Psoas muscle (tissue), 8 donors: ENCODE data around the gene CACNA1B. TPM values are rescaled to one million over a fixed set of nuclear protein-coding genes. Genes with fewer than 3 reads are reported as not detected.

Experiments used
- ATAC-seq, 4 donors: fragments of 200-7000 bp; cut with Tn5 transposase; one replicate each; pipeline ENCODE4 v1.9.1; 2020; ENCODE audit warnings: moderate library complexity in 3 of 4, mild to moderate bottlenecking in 2 of 4
- DNase-seq, 2 donors: peaks; one replicate each; pipeline ENCODE4 v3.0.0-alpha.2; 2020
- H3K27ac ChIP-seq: fragments of 200-600 bp; one replicate; pipeline ENCODE4 v1.8.0; 2022
- H3K27me3 ChIP-seq, 3 donors: fragments of 200-600 bp in 1 of 3; one replicate each; pipeline versions ENCODE4 v1.6.1 to v1.8.0; 2013 to 2022; ENCODE audit warnings: low read length in 2 of 3, mild to moderate bottlenecking in 2 of 3, moderate library complexity in 1 of 3; ENCODE audit not compliant: insufficient read depth in 3 of 3
- H3K36me3 ChIP-seq, 2 donors: fragments of 200-600 bp in 1 of 2; one replicate each; pipeline versions ENCODE4 v1.6.1 to v1.8.0; 2013 to 2022; ENCODE audit warnings: low read depth in 1 of 2, mild to moderate bottlenecking in 1 of 2, moderate library complexity in 1 of 2; ENCODE audit not compliant: insufficient read depth in 1 of 2
- H3K4me1 ChIP-seq: fragments of 200-600 bp; one replicate; pipeline ENCODE4 v1.8.0; 2022
- H3K4me3 ChIP-seq: fragments of 200-600 bp; one replicate; pipeline ENCODE4 v1.8.0; 2022; ENCODE audit warnings: mild to moderate bottlenecking
- H3K9me3 ChIP-seq: fragments of 200-600 bp; one replicate; pipeline ENCODE4 v1.8.0; 2022
- CTCF ChIP-seq: fragments of 200-600 bp; IDR thresholded peaks from one replicate; pipeline ENCODE4 v1.8.0; 2022; ENCODE audit warnings: antibody characterized with exemption
- WGBS, 3 donors: extraction: QIAGEN DNeasy Blood & Tissue Kit; methylation state at CpG; one replicate each; pipeline versions ENCODE4 v1.1.6 to v1.1.7; 2013; 5-methylcytosine and 5-hydroxymethylcytosine counted together
- intact Hi-C, 2 donors: fragments of 100-400 bp; cut with DNase I; formaldehyde crosslinking; loops; one replicate each; pipeline versions ENCODE4 v1.11.0 to v1.14.2; 2022
- polyA plus RNA-seq, 3 donors: library from polyadenylated mRNA; stranded (reverse); fragments of 200-250 nt; gene quantifications; one replicate each; pipeline ENCODE4 v1.2.3, GENCODE V29; 2013
- total RNA-seq, 4 donors: library from RNA; stranded (reverse); fragmentation: NEBNext Ultra II Directional in 2 of 4; extraction: Animal tissue kit (Norgen Biotek cat#: 25700) in 2 of 4; gene quantifications; one replicate each; pipeline versions ENCODE4 v1.2.1 to v1.2.4, GENCODE V29; 2021 to 2023
- donor health status: healthy with polysubstance abuse.
- donor health status: DM: no; HTN: no; CAD: no; lungs with moderate emphysema.
- donor health status: Bipolar disorder and iron deficiency.
- donor health status: healthy.
- donor health status: DM: yes; HTN: yes; CAD: no.
- donor health status: DM: no; HTN: no; CAD: no.
- donor health status: DM: no; HTN: no; CAD: no.
- donor health status: DM: yes; HTN: yes; CAD: no.

Gene CACNA1B
- total and polyA plus RNA-seq, 7 donors: 0.01 to 0.02 TPM; not detected in 5

GRCh38 chr9:137865581-137866145 is 11.9 kb upstream of the CACNA1B start:
- H3K27me3 ChIP-seq: peaks cover 0 to 8% (median 2%) of the 10 kb centered on the region in 3 donors
- WGBS, 3 donors: 68 to 75% (median 73%) methylated on average over 18 of the region's 18 CpGs
- no peak for TF ChIP-seq CTCF
- H3K36me3 ChIP-seq: no peaks in the 10 kb centered on the region
- H3K27ac ChIP-seq: no peak overlapping the region
- DNase-seq (no peak), ATAC-seq (no peak)
- H3K9me3 ChIP-seq: peaks cover 3% of the 10 kb centered on the region
- intact Hi-C loops: no loop called here
- no peaks in the 10 kb centered on the region for H3K4me1 ChIP-seq
- H3K4me3 ChIP-seq: no peak overlapping the region

GRCh38 chr9:137866226-137867141 is 11.1 kb upstream of the CACNA1B start:
- intact Hi-C loops: no loop called here
- Histone ChIP-seq H3K27ac (no peak overlapping the region), H3K4me1 (no peaks in the 10 kb centered on the region), H3K36me3 (no peaks in the 10 kb centered on the region), H3K27me3 (peaks cover 0 to 13% (median 2%) of the 10 kb centered on the region in 3 donors), H3K4me3 (no peak overlapping the region), H3K9me3 (no peaks in the 10 kb centered on the region)
- TF ChIP-seq CTCF: no peak
- 48 to 55% (median 51%) methylated on average over 19 to 21 of the region's 21 CpGs for WGBS, 3 donors
- DNase-seq (no peak), ATAC-seq (no peak)

GRCh38 chr9:137870432-137870831 is 7.2 kb upstream of the CACNA1B start:
- WGBS, 3 donors: 72 to 88% (median 82%) methylated on average over 3 of the region's 3 CpGs
- Histone ChIP-seq H3K36me3 (no peaks in the 10 kb centered on the region), H3K4me1 (no peaks in the 10 kb centered on the region)

GRCh38 chr9:137872296-137872695 is 5.3 kb upstream of the CACNA1B start:
- H3K9me3 ChIP-seq: no peaks in the 10 kb centered on the region
- peaks cover 0 to 38% (median 19%) of the 10 kb centered on the region in 3 donors for H3K27me3 ChIP-seq
- H3K27ac ChIP-seq: no peak overlapping the region
- no peak for TF ChIP-seq CTCF
- 76 to 83% (median 80%) methylated on average over 10 of the region's 10 CpGs for WGBS, 3 donors
- intact Hi-C loops: no loop called here
- H3K36me3 ChIP-seq: no peaks in the 10 kb centered on the region
- DNase-seq: no peak
- no peak overlapping the region for H3K4me3 ChIP-seq
- ATAC-seq: no peak
- no peaks in the 10 kb centered on the region for H3K4me1 ChIP-seq

More at GRCh38 chr9:137870432-137870831, 7.2 kb upstream of the CACNA1B start:
- H3K27me3 ChIP-seq: peaks cover 0 to 19% (median 2%) of the 10 kb centered on the region in 3 donors
- DNase-seq: no peak
- no peak overlapping the region for H3K4me3 ChIP-seq
- no peaks in the 10 kb centered on the region for H3K9me3 ChIP-seq
- no peak for ATAC-seq
- intact Hi-C loops: no loop called here
- no peak overlapping the region for H3K27ac ChIP-seq
- TF ChIP-seq CTCF: no peak
